ENCODE data around the gene KRTAP10-11. TPM values are rescaled to one million over a fixed set of nuclear protein-coding genes. Genes with fewer than 3 reads are reported as not detected.

The KRTAP10-11 gene
- total RNA-seq, 4 donors from 2014 or later: not detected

DNA sequence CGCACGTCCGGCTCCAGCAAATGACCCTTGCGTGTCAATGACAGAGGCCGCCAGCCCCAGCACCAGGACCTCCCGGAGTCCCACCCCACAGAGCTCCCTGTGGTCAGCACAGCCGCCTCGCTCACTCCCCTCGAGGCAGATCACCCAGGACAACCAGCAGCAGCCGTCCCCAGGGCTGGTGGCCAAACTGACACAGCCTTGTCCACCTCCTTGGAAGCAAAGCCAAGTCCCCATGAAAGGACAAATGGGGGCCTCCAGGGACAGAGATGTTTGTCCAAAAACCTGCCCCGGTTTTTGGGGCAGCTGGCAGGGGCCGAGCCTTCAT, 6.9 kb upstream of the KRTAP10-11 start:
- no peaks in the 10 kb centered on the region for H3K9me3 ChIP-seq
- no peak overlapping the region for H3K27ac ChIP-seq
- DNase-seq (no peak), ATAC-seq (no peak)
- peaks cover 9% of the 10 kb centered on the region in 3 donors for H3K27me3 ChIP-seq
- in situ Hi-C loops (cut with MboI; ENCODE audit: low sequenced_read_pairs in 4 of 4) (no loop called here), intact Hi-C loops (cut with DNase I; ENCODE audit: low total_unique reads) (no loop called here)
- H3K4me1 ChIP-seq: no peaks in the 10 kb centered on the region
- H3K4me3 ChIP-seq: no peak overlapping the region
- no peaks in the 10 kb centered on the region for H3K36me3 ChIP-seq
- TF ChIP-seq, protein P1, sequence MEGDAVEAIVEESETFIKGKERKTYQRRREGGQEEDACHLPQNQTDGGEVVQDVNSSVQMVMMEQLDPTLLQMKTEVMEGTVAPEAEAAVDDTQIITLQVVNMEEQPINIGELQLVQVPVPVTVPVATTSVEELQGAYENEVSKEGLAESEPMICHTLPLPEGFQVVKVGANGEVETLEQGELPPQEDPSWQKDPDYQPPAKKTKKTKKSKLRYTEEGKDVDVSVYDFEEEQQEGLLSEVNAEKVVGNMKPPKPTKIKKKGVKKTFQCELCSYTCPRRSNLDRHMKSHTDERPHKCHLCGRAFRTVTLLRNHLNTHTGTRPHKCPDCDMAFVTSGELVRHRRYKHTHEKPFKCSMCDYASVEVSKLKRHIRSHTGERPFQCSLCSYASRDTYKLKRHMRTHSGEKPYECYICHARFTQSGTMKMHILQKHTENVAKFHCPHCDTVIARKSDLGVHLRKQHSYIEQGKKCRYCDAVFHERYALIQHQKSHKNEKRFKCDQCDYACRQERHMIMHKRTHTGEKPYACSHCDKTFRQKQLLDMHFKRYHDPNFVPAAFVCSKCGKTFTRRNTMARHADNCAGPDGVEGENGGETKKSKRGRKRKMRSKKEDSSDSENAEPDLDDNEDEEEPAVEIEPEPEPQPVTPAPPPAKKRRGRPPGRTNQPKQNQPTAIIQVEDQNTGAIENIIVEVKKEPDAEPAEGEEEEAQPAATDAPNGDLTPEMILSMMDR (IDR thresholded peaks at IDR 0.05 in 4 of 5, conservative IDR thresholded peaks at IDR 0.05 in 1 of 5): no peak
- no peak for TF ChIP-seq POLR2A (IDR thresholded peaks at IDR 0.05)

DNA sequence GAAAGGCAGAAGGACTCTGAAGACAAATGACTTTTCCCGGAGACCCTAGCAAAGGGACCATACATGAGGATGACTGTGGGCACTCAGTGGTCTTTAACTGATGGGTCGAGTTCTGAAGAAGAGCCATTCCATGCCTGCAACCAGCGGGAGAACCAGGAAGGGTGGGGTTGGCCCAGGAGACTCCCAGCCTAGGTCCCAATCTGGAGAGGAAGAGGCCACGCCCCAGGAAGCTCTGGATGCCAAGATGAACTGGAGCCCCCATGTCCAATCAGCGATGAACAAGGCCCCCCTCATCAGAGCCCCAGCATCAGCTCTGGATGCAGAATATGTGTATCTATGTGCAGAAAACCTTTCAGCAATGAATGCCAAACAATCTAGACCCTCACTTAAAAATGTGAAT, 5.5 kb upstream of the KRTAP10-11 start:
- no peaks in the 10 kb centered on the region for H3K9me3 ChIP-seq
- intact Hi-C loops (cut with DNase I; ENCODE audit: low total_unique reads): no loop called here
- H3K27me3 ChIP-seq: peaks cover 9 to 11% (median 9%) of the 10 kb centered on the region in 3 donors

DNA sequence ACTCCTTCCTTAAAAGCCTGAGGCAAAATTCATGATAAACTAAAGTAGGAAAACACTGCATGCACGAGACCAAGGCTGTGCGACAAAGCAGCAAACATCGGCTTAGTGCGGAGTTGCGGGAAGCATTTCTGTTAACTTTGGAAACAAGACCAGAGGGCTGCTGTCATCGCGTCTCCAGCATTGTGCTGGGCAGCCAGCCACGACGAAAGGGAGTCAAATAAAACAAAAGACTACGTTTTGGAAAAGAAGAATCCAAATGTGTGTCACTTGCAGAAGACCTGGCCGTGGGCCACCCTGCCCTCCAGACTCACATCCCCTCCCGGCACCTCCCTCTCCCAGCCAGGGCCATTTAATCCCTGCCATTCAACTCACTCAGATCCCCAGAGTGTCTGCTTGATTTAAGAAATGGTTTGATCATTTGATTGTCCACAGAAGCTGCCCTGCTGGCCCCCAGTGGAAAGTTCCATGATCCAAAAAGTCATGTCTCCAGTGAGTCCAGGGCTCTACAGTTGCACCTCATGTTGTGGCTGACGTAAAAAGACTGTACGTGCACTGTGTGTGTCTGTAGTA, 2.4 kb upstream of the KRTAP10-11 start:
- in situ Hi-C loops (cut with MboI; ENCODE audit: low sequenced_read_pairs in 4 of 4): no loop called here

More for the DNA sequence above, 5.5 kb upstream of the KRTAP10-11 start:
- in situ Hi-C loops (cut with MboI; ENCODE audit: low sequenced_read_pairs in 4 of 4): no loop called here
- Histone ChIP-seq H3K4me3 (no peak overlapping the region), H3K27ac (no peak overlapping the region), H3K4me1 (no peaks in the 10 kb centered on the region), H3K36me3 (no peaks in the 10 kb centered on the region)
- no peak for DNase-seq
- TF ChIP-seq POLR2A (IDR thresholded peaks at IDR 0.05): no peak
- TF ChIP-seq, protein P1 (IDR thresholded peaks at IDR 0.05 in 4 of 5, conservative IDR thresholded peaks at IDR 0.05 in 1 of 5): no peak
- no peak for ATAC-seq

DNA sequence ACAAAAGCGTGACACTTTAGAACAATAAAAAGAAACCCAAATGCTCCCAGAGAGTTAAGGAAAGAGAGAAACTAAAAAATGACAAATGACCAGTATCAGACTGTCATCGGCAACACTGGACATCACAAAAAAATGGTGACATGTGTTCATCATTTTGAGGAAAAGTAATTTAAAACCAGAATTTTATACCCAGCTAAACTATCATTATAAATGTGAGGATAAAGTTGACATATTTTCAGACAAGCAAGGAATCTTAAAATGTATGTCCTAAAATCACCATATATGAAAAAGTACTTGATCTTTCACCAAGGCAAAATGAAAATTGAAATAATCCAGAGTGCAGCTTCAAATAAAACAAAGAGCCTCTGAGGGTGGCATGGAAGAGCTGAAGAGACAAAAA, 1.3 kb upstream of the KRTAP10-11 start:
- Histone ChIP-seq H3K27me3 (peaks cover 12 to 20% (median 16%) of the 10 kb centered on the region in 3 donors), H3K4me3 (no peak overlapping the region), H3K9me3 (no peaks in the 10 kb centered on the region), H3K36me3 (no peaks in the 10 kb centered on the region), H3K4me1 (no peaks in the 10 kb centered on the region), H3K27ac (no peak overlapping the region)
- ATAC-seq: no peak
- in situ Hi-C loops (cut with MboI; ENCODE audit: low sequenced_read_pairs in 4 of 4) (no loop called here), intact Hi-C loops (cut with DNase I; ENCODE audit: low total_unique reads) (no loop called here)
- no peak for TF ChIP-seq POLR2A (IDR thresholded peaks at IDR 0.05)
- TF ChIP-seq, protein P1 (IDR thresholded peaks at IDR 0.05 in 4 of 5, conservative IDR thresholded peaks at IDR 0.05 in 1 of 5): no peak
- no peak for DNase-seq

More for the DNA sequence above, 2.4 kb upstream of the KRTAP10-11 start:
- TF ChIP-seq, protein P1 (IDR thresholded peaks at IDR 0.05 in 4 of 5, conservative IDR thresholded peaks at IDR 0.05 in 1 of 5): no peak
- TF ChIP-seq POLR2A (IDR thresholded peaks at IDR 0.05): no peak
- intact Hi-C loops (cut with DNase I; ENCODE audit: low total_unique reads): no loop called here
- Histone ChIP-seq H3K4me1 (no peaks in the 10 kb centered on the region), H3K36me3 (no peaks in the 10 kb centered on the region), H3K4me3 (no peak overlapping the region), H3K9me3 (no peaks in the 10 kb centered on the region), H3K27ac (no peak overlapping the region), H3K27me3 (peaks cover 16 to 17% (median 17%) of the 10 kb centered on the region in 3 donors)
- DNase-seq (no peak), ATAC-seq (no peak)

DNA sequence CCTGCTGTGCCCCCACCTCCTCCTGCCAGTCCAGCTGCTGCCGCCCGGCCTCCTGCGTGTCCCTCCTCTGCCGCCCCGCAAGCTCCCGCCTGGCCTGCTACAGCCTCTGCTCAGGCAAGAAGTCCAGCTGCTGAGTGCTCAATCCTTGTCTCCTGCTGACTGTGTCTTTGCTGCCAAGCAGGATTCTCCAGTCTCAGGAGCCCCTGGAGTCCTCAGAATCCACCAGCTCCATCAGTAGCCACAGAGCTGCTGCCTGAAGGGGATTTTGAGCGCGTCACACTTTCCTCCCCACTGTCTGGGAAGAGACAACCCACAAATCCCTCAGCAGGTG, 973 bp downstream of the KRTAP10-11 start:
- Histone ChIP-seq H3K36me3 (no peaks in the 10 kb centered on the region), H3K27ac (no peak overlapping the region), H3K4me1 (no peaks in the 10 kb centered on the region), H3K4me3 (no peak overlapping the region), H3K9me3 (no peaks in the 10 kb centered on the region), H3K27me3 (peaks cover 10 to 16% (median 11%) of the 10 kb centered on the region in 3 donors)
- DNase-seq (no peak), ATAC-seq (no peak)
- in situ Hi-C loops (cut with MboI; ENCODE audit: low sequenced_read_pairs in 4 of 4) (no loop called here), intact Hi-C loops (cut with DNase I; ENCODE audit: low total_unique reads) (no loop called here)
- TF ChIP-seq POLR2A (IDR thresholded peaks at IDR 0.05): no peak
